NCI-H774 (cell line): ENCODE measurements around the gene HOXD1.

Experiments used
- DNase-seq: peaks from one replicate; lab custom pipeline; 2025; lab: John Stamatoyannopoulos, UW

Gene HOXD1

DNA sequence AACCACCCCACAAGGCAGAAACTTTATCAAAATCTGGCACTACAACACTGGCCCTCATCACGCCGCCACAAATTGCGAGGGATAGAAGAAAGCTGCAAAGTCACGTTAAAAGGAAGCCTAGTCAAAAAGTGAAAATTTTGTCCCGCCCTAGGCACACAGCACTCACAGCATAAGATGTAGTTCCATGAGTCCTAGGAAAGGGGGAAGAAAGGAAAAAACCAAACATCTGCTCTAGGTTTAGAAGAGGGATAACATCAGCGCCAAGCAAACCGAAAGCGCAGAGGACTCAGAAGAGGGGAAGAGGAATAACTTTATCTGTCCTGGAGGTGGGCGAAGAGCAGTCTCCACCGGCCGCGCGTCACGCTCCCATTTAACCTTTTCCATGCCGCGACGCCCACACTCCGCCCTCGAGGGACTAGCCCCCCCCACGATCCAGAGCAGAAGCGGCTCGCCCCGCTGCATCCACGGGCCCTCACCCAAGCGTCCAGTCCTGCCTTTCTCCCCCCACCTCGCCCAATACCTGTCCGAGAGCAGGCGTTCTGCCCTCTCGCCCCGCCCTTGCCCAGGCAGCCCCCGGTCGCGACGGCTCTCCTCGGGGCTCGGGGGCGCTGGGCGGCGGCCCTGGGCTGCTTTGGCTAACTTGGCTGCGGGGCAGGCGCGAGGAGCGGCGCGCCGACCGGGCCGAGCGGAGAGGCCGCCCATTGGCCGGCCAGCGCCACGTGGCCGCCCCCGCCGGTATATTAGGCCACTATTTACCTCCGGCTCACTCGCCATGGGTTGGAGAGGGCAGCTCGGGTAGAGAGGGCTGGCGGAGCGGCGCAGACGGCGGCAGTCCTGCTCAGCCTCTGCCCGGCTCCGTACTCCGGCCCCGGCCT, at the start of gene HOXD1:
Gene HOXD1, plus strand, starts transcription at position 770 of the 875 bp plus-strand sequence. CDS start 134 bp downstream, outside the sequence.
- DNase-seq, result peak; percentile 75

DNA sequence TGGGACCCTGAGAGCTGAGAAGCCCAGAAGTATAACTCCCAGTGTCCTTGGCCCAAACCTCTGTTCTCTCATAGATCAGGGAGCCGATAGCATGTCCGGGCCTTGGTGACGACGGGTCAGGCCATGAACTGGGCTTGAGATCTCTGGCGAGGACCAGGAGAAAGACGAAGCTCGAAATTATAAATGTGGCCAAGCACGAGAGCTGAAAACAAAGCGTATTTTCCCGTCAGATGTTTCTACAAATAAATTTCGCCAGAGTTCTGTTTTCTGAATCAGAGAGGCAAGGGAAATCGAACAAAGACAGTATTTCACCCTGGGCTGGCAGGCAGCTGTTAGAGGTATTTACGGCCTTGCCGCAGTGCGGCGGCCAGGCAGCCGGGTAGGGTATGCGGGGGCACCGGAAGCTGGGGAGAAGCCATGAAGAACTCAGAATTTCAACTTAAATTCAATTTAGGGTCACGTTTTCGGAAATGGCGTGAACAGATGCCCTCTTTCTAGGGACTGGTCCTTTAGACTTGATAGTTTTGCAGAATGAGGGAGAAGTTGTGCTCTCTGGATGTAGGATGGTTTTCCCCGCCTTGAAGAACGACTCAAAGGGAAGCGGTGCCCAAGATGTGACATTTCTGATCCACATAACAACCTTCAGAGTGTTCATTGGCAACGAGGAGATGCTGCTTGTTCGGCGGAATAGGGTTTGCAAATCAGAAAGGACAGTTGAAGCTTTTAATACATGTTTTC, 49.4 kb upstream of the HOXD1 start:
- no peak for DNase-seq

DNA sequence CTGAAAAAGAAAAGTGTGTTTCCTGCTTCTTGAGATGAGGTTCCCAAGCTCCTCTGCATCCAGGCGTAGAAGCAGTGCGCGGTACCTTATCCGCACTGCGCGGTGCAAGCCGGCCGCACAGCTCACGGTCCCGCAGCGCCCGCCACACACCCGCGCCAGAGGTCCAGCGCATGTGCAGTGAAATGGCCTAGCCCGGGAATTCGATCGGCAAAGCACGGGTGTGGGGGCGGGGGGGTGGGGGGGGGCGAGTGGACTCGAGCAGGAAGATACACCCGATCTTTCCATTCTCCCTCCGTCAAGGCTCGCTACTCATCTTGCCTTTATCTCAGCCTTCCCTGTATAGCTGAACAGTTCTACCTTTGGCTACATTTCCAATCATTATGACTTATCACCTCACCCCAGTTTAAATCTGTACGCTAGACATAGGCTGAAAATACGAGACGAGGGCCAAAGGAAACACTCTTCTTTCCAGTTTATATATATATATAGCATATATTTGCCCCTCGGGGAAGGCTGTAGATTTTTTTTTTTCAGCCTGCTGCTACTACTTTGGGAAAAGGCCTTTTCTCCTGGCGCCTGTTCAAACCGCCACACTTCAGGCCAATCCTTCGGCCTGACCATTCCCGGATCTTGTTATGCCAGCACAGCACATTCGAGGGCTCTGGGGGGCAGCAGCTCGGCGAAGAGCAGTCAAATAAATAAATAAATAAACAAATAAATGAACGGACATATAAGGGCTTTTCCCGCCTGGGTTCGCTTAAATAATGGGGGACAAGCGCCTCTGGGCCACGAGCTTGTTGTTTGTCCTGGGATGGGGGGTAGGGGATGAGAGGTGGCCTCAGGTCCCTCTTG, 48.6 kb upstream of the HOXD1 start:
- no peak for DNase-seq

DNA sequence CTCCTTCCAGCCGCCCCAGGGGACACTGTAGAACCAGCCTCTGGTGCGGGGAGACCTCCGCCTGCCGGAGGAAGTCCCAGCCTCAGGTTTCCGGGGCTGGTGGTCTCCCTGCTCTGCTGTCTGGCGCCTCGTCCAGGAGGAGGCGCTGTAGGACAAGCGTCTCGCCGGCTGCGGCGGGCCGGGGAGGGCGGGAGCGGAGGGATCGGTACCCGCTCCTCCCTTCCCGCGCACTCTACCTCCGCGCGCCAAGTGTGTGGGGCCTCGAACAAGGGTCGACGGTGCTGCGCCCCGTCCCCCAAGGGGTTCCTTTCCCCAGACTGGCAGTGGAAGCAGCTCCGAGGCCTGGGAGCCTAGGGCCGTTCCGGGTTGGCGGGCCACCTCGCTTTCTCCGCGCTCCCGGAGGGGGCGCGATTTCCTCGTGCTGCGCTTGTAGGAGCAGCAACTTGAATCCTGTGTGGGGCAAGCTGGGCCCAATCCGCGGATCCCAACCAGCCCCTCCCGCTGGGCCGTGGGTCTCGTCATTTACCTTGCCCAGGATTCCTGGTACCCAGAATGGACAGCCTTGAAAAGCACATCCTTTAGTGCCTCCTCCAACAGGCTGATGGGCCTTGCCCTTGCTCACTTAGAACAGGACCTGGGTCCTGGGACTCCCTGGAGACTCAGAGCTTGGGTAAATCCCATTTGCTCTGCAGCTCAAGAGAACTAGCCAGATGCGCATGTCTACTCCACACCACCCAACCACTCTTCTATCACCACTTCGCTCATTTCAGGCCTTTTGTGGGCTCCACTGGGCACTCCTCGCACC, 47.8 kb upstream of the HOXD1 start:
- DNase-seq, result peak; percentile 75

DNA sequence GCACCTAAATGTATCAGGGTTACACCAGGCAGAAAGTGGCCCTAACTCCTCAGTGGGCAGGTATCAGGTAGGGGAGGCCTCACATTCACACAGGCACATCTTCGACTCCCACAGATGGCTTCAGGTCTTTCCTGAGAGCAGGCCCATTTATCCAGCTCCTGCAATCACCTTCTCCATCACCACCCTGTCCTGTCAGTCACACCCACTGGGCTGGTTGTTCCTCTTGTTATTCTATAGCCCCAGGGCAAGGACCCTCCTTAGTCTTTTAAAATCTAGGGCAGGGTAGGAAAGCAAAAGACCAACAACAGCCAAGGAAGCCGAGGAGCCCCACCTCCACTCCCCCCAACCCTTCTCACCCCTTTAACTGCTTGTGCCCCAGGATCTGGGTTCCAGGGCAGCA, 46.2 kb upstream of the HOXD1 start:
- no peak for DNase-seq

DNA sequence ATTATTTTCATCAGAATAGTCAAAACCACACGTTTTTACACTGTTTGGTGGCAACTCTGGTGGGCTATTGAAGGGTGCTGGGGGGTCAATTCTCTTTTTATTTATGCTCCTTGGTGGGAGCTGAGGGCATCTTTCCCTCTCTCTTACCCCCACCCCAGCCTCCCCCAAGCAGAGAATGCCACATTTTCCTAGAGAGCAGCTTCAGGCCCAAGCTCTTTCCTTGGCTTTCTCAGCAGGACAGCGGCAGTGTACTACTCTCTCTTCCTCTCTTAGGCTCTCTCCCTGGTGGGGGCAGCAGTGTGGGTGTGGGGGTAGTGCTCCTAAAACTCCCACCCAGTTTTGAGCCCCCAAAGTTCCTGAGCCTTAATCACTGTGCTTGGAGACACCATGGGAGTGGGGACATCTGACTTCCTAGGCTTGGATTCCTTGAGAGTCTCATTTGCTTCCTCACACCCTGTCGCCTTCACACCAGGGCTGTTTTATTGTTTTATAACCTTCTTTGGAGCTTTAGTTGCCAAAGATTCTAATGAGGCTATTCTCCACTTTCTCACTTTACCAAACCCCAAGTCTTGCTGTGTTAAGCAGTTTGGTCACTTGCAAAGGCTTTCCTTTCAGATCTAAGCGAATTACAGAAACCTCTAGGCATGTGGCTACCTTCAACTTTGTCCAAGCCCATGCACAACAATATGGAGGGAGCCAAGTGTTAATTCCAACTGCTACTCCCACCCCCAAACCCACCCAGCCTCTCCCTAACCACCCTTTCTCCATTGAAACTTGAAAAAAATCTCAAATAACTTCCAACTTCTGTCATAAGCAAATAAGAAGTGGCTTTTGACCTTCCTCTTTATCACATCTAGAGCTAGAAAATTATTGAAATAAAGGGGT, 43.1 kb upstream of the HOXD1 start:
- no peak for DNase-seq

DNA sequence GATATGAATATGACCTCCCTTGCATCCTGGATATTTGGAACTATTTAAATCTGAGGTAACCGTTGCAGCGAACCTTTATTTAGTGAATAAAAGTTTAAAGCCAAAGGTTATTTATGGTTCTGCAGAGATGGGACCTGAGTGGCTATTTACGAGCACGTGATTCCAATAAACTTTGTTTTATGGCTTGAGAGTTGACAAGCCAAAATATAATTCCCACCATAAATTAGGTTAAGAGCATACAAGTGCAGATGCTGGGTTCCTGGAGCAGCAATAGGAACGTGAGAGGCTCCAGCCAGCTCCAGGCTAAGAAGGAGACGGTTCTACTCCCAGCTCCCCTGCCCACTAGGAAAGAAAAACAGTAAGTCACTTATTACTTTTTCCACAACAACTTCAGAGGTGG, 42.4 kb upstream of the HOXD1 start:
- no peak for DNase-seq

DNA sequence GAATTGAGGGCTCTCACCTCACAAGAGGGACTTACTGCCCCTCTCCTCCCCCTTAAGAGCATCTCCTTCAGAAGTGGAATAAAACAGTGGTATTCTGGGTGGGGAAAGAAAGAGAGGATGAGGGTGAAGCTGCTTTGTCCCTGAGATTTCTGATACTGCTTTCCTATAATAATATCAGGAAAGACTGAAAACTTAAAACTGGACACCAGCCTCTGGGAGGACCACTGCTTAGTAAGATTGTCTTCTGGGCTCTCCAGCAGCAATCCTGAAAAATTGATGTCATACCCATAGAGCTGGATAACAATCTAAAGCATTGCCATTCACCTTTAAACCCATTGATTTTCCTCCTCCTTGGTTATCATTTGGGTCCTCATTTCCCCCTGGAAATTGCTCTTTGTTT, 41.8 kb upstream of the HOXD1 start:
- no peak for DNase-seq

DNA sequence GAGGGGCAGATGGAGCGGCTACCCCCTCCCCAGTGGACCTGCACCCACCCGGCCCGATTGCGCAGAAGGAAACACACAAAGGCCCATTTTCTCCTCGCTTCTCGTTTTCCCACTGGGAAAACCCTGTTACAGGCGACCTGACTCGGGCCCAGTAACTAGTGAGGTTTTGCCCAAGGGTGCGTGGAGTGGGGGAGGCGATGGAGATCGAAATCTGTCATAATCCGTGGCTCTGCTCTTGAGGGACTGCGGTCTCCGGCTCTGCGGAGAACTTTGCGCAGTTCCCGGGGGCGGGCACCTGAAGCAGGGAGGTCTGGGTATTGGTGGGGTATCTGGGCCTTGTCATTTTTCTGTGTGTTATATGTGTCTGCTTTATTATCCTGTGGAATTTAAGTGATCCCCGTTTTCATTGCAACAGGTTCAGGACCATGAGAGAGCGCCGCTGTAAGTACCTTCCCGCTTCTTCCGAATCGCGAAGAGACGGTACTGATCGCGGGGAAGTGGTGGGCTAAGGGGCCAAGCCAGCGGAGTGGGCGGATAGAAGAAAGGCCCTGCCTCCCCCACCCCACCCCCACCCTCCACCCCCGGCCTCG, 41.2 kb upstream of the HOXD1 start:
- no peak for DNase-seq

DNA sequence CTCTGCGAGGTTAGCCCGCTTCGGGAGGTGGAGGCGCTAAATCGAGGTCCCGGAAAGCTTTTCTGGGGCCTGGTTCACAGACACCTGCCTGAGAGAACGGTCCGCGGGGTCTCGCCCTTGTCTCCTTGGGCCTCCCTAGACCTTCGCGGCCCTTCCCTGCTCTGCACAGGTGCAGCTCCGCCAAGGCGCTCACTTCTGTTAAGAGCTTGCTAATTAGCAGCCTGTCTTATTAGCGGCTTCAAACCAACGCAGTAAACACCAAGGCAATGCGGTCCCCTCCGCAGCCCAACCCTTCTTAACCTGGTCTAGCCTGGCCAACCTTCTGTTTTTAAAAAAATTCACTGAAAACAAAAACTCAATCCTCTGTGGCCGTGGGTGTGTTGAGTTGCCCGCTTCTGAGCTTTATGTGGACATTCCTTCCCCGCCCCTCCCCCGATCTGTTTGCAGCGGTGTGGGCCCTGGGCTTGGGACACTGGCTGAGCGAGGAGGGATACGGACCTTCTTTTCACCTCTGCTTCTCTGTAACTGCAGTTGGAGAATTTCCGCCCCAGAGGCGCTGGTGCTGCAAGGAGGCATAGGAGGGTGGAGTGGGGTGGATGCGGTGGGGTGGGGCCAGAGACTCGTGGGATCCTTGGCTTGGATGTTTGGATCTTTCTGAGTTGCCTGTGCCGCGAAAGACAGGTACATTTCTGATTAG, 40.5 kb upstream of the HOXD1 start:
- no peak for DNase-seq

DNA sequence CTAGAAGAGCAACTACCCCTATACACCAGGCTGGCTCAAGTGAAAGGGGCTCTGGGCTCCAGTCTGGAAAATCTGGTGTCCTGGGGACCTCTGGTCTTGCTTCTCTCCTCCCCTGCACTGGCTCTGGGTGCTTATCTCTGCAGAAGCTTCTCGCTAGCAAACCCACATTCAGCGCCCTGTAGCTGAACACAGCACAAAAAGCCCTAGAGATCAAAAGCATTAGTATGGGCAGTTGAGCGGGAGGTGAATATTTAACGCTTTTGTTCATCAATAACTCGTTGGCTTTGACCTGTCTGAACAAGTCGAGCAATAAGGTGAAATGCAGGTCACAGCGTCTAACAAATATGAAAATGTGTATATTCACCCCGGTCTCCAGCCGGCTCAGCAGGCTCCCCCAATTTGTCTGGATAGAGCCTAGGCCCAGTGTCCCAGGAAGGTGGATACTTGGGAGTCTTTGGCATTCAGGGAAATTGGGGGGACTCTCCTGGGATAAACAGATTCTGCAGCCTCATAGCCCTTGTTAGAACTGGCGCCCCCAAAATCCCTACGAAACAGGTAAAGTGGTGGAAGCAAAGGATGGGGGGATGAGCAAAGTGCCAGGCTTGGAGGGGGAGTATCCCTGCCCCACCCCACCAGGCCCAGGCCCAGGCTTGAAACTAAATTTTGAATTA, 39.6 kb upstream of the HOXD1 start:
- no peak for DNase-seq

DNA sequence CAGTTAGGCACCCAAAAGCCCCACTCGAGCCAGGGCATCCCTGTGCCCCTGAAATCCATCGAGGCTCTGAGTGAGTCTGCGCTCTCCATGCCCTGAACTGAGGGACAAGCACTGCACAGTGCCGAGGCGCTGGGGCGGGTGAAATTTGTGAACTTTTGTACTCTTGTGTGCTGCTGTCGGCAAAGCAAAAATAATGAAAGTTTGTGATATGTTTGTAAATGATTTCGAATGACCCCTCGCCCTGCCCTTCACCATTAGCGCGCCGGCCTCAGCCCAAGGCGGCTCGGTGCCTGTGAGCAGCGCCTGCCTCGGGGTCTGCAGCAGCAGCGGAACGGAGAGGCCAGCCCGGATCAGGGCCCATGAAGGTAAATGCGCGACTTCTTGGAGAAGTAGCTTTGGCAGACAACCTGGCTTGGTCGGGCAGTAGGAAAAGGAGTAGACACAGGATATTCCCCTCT, 39.0 kb upstream of the HOXD1 start:
- no peak for DNase-seq

DNA sequence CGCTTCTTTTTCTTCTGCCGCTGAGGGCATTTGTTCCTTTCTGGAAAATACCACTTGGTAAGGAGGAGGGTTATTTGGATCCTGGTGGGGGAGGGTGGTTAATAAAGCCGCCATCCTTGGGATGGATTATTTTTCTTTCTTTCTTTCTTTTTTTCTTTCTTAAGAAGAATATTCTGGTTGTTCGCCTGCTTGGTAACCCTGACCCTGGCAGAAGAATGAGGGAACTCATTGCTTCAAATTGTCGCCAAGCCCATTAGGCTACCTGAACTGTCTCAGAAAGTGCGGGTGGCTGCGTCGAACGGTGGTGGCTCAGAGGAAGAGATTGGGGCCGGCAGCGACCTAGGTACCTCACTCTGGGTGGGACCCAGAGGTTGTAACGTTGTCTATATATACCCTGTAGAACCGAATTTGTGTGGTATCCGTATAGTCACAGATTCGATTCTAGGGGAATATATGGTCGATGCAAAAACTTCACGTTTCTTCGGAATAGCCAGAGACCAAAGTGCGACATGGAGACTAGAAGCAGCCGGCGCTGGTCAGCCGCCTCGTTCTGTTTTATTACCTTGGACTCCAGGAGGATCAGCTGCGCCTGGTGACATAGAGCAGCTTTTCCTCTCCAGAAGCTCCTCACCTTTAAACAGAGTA, 38.4 kb upstream of the HOXD1 start:
- DNase-seq, result no peak

DNA sequence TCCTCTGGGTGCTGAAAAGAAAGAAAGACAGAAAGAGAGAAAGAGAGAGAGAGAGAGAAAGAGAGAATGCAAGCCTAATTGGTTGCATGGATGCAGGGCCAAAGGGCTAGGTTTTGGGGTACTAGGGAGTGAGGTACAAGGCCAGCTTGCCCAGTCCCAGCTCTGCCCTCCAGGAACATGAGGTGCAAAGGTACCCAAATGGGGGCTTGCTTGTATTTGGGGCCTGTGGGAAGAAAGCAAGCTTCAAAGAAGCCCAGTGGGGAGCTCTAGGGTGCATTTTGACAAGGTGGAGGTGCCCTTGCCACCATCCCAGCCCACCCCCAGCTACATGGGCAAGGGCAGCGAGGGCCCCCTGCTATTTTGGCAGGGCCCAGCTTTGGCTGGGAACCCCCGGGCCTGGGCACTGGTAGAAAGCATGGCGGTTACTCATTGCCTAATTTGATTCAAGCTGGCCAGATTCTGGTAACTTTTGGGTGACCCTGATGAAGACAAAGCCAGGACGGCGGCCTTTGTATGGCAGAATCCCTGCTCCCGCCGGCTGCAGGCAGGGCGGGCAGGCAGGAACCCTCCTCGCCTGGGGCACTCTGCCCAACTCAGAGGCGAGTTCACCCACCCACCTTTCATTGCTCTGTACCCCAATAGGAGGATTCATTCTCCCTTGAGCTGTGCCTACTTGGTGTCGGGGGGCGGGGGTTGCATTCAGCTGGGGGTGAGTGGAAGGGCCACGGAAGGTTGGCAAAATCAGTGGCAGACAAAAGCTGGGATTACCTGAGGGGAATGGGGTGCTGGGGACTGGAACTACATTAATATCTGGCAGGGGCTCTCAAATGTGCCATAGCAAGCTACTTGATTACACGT, 37.7 kb upstream of the HOXD1 start:
- no peak for DNase-seq

DNA sequence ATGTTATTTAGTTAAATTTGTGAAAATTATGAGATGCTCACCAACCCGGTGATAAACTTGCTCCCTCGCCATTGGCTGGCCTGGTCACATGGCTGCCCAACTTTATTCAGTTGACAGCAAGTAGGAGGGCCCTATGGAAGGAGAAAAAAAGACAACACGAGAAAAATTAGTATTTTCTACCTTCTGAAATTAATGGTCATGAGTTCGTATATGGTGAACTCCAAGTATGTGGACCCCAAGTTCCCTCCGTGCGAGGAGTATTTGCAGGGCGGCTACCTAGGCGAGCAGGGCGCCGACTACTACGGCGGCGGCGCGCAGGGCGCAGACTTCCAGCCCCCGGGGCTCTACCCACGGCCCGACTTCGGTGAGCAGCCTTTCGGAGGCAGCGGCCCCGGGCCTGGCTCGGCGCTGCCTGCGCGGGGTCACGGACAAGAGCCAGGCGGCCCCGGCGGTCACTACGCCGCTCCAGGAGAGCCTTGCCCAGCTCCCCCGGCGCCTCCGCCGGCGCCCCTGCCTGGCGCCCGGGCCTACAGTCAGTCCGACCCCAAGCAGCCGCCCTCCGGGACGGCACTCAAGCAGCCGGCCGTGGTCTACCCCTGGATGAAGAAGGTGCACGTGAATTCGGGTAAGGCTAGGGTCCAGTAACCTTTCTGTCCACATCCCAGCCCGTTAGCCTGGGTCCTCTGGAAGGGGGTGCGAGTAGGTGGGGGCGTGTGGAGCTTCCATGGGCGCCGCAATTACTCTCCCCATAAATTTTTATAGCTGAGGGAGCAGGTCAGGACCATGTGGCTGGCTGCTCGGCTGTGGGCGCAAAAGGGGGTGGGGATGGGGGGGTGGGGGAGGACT, 36.8 kb upstream of the HOXD1 start, which contains the start of gene HOXD4:
Gene HOXD4, plus strand, starts transcription at position 109 of the 846 bp plus-strand sequence. Its CDS starts 84 bp downstream, at position 193.
- no peak for DNase-seq
